Hepatocyte (in vitro differentiated cells): ENCODE results near the gene CDK3.

Experiments
- CTCF ChIP-seq: fragments of 200-600 bp; sonication (generic); IDR thresholded peaks from 2 replicates; pipeline ENCODE4 v1.5.1; 2016; ENCODE audit warnings: antibody characterized with exemption, mild to moderate bottlenecking; ENCODE audit not compliant: poor library complexity
- EZH2 ChIP-seq: fragments of 200-600 bp; sonication (generic); IDR thresholded peaks from 2 replicates; pipeline ENCODE4 v1.6.1; 2016; ENCODE audit warnings: antibody characterized with exemption, mild to moderate bottlenecking, borderline replicate concordance

GRCh38 chr17:76024353-76024752 is 23.7 kb downstream of the CDK3 start:
- no peak for TF ChIP-seq CTCF
- no peak for TF ChIP-seq EZH2
